Right forelimb (tissue), 1 donor: ENCODE data around the gene SLC6A8.
"Not testable (repeated sequence)": the region's sequence is repeated elsewhere in the genome, so short reads cannot be mapped to it uniquely, and the experiment has no call there.

Source experiments
- DNase-seq: peaks from one replicate; pipeline ENCODE4 v3.0.0-alpha.2; 2018

The SLC6A8 gene

DNA sequence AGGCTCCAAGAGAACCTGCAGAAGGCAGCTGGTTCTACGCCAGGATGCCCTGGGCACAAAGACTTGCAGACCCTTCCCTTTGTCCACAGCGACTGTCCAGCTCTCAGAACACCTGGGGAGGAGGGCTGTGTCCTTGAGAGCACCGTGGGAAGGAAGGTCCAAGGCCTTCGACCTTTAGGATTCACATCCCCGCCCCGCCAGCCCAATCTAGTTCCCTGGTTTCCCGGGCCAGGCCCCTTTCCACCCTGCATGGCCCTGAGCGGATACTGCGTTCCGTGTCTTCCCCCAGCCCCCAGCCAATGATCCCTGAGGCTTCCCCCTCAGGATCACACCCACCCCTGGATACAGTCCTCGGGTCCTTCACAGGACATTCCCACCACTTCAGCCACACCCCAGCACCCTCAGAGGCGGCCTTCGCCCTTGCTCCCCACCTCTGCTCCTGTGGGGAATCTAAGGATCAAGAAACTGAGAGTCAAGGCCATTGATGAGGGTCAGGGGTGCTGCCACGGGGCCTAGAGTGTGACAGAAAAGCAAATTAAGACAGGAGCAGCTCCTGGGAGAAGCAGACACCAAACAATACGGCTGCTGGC is 46.0 kb downstream of the SLC6A8 start:
- DNase-seq: no peak

DNA sequence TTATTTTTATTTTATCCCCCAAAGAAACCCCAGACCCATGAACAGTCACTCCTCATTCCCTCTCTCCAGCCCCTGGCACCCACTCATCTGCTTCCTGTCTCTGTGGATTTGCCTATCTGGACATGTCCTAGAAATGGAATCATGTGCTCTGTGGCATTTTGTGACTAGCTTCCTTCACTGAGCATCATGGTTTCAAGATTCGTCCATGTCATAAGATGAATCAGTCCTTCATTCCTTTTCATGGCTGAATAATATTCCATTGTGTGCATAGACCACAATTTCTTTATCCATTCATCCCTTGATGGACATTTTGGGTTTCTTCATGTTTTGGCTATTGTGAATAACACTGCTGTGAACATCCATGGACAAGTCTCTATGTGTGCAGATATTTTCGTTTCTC is 47.1 kb downstream of the SLC6A8 start:
- no peak for DNase-seq

DNA sequence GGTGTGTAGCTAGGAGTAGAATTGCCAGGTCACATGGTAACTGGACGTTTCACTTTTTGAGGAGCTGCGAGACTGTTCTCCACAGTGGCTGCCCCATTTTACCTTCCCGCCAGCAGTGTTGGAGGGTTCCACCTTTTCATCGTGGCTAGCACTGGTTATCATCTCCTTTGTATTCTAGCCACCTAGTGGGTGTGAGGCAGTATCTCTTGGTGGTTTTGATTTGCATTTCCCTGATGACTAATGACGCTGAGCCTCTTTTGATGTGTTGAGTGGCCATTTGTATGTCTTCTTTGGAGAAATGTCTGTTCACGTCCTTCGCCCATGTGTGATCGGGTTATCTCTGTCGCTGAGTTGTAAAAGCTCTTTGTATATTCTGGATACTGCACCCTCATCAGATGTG is 47.5 kb downstream of the SLC6A8 start:
- no peak for DNase-seq

DNA sequence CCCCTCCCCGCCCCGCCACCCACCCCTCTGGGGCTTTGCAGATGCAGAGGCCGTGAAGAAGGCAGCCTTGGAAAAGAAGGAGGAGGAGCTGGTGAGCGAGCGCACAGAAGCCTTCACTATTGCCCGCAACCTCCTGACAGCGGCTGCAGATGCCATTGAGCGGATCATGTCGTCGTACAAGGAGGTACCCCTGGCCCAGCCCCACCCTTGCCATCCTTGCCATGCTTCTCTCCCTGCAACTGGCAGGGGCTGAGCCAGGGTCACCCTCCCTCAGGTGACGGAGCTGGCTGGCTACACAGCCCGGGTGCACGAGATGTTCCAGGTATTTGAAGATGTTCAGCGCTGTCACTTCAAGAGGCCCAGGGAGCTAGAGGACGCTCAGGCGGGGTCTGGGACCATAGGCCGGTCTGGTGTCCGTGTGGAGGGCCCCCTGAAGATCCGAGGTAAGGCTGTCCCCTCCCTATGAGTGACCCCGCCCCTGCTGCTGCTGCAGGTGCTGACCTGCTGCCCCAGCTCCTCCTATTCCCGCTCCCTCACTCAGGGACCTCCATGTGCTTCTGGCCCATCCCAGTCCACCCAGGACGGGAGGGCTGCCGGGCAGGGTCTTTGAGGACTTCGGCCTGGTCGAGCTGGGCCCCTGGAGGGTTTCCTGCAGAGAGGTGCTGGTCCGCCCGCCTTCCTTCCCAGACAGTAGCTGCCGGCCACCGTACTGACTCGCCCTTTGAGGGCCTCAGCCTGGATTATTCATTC is 48.5 kb downstream of the SLC6A8 start:
- DNase-seq: no peak

DNA sequence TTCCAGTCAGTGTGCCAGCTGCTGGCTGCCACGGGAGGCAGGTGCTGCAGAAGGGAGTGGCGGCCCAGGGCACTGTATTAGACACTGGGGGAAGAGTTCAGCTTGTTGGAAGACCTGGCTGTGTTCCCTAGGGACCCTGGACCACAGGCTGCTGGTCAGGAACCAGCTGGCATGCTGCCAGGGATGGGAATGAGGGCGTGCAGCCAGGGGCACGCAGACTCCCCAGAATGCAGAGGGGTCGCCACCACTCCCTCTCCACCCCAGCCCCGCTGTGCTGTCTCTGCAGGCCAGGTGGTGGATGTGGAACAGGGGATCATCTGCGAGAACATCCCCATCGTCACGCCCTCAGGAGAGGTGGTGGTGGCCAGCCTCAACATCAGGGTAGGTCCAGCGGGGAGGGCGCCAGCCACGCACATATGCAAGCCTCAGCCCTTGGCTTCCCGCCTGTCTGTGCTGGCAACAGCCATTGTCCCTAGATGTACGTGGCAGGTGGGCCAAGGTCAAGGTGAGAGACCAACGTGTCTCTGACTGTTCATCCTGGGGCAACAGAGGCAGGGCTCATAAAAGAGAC is 49.2 kb downstream of the SLC6A8 start:
- DNase-seq: no peak

DNA sequence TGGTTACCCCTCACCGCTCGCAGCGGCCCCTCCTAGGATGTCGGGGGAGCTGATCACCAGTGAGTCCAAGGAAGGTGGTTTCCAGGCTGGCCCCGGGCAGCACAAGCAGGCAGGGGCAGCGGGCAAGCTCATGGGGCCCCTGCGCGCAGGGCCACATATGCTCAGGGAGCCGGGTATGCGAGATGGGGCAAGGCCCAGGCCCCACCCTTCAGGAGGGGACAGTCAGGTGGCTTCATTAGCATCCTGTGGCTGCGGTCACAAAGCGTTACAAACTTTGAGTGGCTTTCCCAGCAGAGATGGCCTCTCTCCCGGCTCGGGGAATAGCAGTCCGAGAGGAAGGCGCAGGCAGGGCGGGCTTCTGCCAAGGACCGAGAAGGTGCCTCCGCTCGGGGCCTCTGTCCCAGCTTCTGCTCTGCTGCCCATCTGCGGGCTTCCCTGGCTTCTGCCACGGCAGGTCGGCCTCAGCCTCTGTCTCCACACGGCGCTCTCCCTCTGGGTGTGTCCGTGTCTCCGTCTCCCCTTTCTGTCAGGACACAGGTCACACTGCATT is 50.4 kb downstream of the SLC6A8 start:
- no peak for DNase-seq

DNA sequence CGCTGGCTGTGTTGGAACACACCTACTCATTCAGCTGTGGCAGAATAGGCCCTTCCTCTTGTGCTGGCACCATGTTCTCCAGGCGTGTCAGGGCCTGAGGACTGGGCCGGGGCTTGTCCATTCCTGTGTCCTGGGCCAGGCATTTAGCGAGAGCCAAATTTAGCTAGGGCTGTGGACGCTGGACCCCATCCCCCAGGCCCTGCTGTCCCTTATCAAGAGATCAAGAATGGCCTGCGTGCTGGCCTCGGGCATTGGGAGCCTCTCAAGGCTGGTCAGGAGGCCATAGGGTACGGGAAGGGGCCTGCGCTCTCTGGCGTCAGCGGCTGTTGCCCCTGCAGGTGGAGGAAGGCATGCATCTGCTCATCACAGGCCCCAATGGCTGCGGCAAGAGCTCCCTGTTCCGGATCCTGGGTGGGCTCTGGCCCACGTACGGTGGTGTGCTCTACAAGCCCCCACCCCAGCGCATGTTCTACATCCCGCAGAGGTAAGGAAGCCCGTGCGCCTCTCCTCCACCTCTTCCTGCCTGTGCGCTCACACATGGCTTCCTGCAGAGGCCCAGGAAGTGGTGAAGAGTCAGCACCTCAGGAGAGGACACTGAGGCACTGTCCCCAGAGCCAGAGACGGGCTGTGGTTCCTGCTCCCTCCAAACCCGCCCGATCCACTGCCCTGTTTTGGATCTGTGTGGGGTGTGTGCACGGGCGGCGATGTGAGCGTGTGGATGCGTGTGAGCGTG is 52.2 kb downstream of the SLC6A8 start:
- no peak for DNase-seq

DNA sequence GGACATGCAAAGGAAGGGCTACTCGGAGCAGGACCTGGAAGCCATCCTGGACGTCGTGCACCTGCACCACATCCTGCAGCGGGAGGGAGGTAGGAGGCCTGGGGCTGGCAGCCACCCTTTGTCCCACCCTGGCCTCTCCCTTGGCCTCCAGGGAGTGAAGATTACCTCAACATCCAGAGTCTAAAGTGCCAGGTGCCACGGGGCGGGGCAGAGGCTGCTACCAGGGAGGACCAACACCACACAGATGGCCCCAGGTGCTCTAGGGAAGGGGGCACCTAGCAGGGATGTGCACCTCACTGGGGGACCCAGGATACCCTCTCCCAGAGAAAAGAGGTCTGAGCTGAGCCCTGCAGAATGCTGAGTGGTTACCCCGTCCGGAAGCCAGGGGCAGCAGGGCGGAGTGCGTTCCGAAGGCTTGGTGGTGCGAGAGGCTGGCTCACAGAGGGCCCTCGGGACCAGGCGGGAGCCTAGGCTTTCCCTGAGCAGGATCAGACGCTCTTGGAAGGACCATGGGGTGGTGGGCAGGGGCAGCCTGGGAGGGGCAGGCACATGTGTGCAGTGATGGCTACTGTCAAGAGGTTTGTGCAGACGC is 53.0 kb downstream of the SLC6A8 start:
- DNase-seq: no peak

DNA sequence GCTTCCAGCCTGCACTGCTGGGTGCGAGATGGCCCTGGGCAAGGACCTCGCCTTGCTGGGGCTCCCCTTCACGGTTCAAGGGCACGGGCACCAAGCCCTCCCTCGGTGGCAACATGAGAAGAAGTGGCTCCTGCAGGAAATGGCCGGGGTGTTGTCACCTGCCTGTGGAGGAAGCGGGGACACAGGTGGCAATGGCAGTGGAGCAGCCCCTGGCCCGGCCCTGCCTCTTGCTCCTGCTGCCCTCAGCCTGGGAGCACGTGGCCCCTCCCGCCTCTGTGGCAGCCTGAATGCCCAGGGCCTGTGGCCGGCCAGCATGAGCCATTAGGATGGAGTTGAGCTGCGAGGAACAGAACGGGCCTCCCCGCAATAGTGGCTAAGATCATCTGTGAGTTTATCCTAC is 53.7 kb downstream of the SLC6A8 start:
- no peak for DNase-seq

DNA sequence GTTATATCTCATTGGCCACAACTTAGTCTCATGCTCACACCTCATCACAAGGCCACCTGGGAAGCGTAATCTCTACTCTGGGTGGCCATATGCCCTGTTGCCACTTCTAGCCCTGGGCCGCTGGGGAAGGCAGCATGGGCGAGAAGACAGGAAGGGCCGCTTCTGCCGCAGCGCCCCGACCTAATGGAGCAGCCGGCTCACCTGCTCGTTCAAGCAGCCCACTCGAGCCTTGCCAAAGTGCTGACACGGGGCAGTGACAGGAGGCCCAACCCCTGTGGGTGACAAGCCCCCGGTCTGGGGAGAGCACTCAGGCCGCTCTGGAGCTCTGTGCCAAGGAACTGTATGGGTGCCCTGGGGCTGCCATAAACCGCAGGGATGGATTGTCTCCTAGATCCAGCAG is 54.4 kb downstream of the SLC6A8 start:
- DNase-seq: not testable (repeated sequence)

DNA sequence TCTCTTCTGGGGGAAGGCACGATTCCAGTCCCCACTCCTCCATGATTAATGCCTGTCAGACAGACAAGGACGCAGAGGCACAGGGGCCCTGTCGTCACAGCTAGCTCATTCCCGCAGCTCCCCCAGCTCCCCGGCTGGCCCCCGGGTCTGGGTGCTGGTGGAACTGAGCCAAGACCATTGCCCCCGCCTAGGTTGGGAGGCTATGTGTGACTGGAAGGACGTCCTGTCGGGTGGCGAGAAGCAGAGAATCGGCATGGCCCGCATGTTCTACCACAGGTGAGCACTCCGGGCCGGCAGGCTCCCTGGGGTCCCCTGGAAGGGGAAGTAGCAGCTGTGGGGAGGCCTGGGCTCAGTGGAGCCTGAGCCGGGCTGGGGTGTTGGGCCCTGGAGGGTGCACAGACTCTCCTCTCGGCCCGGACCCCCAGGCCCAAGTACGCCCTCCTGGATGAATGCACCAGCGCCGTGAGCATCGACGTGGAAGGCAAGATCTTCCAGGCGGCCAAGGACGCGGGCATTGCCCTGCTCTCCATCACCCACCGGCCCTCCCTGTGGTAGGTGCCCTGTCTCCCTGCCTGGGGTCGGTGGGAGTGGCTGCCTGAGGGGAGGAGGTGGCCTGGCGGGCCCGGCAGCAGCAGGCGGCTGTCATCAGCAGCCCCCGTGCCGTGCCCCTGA is 55.2 kb downstream of the SLC6A8 start:
- DNase-seq: not testable (repeated sequence)

DNA sequence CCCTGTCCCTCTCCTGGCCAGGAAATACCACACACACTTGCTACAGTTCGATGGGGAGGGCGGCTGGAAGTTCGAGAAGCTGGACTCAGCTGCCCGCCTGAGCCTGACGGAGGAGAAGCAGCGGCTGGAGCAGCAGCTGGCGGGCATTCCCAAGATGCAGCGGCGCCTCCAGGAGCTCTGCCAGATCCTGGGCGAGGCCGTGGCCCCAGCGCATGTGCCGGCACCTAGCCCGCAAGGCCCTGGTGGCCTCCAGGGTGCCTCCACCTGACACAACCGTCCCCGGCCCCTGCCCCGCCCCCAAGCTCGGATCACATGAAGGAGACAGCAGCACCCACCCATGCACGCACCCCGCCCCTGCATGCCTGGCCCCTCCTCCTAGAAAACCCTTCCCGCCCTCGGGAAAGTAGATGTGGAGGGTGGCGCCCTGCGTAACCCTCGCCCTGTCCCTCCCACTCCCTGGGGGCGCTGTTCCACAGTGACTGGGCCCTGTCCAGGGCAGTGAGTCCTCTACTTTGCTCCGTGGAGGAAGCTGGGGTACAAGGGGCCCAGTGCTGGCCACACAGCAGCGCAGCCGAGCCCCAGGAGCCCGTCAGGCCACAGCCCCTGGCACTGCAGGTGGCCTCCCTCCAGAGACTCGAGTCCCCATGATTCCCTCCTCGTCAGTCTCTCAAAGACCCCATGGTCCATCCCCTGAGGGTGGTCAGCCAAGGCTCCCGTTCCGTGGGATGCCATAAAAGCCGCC is 55.9 kb downstream of the SLC6A8 start:
- DNase-seq: not testable (repeated sequence)

DNA sequence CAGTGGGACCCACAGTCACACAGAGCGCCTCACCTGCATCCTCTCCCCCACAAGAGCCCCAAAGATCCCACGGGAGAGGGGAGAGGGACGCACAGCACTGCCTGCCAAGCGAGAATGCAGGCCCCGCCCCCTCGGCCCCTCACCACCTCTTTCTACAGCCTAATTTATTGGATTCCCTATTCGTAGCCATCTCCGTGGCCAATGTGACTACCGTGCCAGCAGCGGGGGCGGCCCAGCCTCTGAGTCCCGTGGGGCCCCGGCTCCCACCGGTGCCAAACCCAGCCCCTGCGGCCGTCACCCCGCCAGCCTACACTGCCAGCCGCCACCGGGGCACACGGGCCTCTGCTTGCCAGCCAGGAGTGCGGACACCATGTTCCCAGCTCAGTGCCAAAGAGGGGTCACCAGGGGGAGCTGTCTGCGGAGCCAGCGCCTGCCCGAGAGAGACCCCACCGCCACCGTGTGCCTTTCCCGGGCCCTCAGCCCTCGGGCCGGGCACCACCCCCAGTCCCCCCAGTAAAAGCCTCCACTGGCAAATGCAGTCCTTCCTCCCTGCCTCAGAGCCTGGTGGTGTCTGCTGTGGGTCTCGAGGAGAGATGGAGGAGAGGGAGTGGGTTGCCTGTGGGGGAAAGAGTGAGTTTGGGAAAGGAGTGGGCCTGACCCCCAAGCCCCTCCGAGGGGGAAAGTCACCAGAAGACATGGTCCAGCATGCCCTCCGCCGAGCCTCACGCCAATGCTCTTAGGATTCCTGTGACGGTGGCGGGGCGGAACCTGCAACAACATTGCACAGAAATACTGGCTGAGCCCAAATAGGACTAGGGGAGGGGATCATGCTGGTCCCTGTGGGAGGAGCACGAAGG is 56.7 kb downstream of the SLC6A8 start:
- no peak for DNase-seq

DNA sequence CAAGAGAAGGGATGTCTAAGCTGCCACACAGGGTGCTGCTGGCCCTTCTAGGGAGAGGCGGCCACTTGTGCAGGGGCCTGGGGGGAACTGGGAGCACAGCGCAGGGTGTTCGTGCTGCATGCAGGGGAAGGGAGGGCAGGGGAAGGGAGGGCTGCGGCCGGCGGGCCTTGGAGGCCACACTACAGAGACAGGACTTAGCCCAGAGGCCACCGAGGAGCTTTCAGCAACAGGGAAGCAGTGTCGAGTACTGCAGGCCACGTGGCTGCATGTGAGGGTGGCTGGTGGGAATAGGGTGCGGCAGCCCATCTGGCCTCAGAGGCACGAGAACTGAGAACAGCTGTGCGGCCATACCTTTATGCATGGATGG is 57.3 kb downstream of the SLC6A8 start:
- DNase-seq: not testable (repeated sequence)
